Tongue (tissue), 2 donors: ENCODE measurements around the gene CFDP1. TPM values are rescaled to one million over a fixed set of nuclear protein-coding genes. Genes with fewer than 3 reads are reported as not detected.

ENCODE experiments used
- DNase-seq: peaks from one replicate; pipeline ENCODE4 v3.0.0-alpha.2; 2015
- total RNA-seq: library from RNA; depleted of rRNA; stranded (reverse); fragments of >200 nt; gene quantifications from one replicate; pipeline ENCODE4 v1.2.3, GENCODE V29; 2014

The CFDP1 gene
- total RNA-seq, 1 donor from 2014 or later = 66.5 TPM

DNA sequence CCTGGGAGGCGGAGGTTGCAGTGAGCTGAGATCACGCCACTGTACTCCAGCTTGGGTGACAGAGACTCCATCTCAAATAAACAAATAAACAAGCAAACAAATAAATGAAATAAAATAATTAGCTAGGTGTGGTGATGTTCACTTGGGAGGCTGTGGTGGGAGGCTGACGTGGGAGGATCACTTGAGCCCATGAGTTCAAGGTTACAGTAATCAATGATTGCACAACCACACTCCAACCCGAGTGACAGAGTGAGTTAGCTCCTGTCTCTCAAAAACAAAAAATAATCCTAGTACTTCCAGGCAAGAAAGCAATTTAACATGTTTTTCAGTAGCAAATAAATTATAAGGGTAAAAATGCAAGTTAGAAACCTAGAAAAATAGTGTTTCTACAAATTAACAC, 26.4 kb downstream of the CFDP1 start:
- DNase-seq = no peak

DNA sequence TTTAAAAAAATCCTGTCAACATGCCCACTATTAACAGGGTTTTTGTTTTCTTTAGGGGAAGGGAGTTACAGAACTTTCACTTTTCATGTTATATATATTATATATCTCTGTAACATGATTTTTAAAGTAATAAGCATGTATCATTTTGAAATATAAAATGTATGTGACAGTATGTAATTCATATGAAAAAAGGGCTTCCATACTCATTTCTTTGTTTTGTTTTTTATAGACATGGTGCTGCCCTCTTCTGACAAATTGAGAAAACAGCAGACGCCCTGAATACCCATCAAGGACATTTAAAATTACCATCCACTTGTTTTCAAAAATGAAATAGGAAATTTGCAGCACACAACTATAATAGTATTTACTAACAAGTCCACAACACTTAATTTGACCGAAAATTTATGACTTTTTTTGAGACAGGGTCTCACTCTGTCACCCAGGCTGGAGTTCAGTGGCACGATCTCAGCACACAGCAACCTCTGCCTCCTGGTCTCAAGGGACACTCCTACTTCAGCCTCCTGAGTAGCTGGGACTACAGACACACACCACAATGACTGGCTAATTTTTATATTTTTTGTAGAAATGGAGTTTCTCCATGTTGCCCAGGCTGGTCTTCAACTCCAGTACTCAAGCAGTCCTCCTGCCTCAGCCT, 30.4 kb downstream of the CFDP1 start:
- peak; percentile 65 for DNase-seq

DNA sequence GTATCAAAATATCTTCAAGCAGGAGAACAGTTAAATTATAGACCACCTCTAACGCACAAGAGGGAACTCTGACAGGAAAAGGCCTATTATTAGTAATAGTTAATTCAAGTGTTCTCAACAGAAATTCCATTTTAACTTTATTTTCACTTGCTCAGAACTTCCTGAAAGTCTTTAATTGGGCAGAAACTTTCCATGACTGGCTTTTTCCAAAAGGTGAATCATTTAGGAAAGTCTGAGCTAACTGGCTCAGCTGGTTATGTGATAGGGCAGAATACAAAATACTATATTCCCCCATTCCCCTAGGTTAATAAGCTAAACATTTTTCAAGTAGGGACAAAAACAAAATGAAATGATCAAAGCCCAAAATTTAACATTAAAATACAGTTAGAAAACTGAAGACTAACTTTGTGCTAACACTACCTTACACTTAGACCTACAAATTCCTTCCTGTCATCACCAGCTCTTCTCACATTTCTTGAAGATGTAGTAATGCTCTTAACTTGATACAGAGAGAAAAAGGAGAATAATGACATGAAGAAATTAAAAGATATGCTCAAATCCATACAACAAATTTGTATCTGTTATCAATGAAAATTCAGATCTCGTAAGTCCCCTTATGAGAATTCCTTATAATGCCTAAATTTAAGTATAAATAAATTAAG, 31.0 kb downstream of the CFDP1 start:
- peak; percentile 40 for DNase-seq

DNA sequence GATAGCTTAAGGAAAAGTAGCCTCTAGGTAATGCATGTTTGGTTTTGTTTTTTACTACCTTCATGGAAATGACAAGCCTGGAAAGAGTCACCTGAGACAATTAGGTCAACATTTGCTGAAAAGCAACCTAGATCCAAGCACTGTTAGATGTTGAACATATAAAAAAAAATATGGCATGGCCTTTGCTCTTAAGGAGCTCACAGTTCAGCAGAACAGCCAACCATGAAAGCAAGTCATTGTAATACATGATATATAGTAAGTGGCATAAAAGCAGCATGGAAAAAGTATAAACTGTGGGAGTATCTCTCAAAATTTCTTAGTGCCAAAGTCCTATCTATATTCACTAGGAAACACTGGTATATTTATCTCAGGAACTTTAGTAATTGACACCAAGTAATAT, 31.6 kb downstream of the CFDP1 start:
- DNase-seq = no peak

DNA sequence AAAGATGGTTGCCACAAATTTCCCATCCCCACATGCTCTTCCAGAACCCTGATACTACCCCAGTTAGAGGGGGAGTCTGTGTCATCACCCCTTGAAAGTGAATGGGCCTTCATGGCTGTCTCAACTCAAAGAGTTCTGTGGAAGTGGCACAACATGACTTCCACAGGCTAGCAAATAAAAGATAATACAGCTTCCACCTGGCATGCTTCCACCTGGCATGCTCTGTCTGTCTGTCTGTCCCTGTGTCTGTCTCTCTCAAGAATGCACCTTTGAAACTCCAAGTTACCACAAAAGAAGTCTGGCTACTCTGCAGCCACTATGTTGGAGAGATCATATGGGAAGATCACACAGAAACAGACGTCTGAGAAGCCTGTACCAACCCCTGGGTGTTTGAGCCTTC, 35.0 kb downstream of the CFDP1 start:
- no peak for DNase-seq

DNA sequence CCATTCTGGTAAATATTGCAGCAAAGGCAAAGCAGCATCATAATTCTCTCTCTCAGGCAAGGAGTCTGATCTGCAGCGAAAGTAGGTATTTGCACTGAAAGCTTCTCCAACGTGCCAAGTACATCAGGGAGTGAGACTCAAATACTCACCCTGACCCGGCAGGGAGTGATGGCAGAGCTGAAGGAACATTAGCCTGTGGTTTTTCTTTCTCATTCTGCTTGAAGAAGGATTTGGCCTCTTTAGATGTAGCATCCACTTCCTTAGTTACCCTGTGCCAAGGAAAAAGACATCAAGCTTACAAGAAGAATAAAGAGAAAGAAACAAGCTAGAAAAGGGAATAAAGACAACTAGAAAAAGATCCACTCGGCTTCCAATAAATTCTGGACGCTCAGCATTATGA, 38.4 kb downstream of the CFDP1 start:
- DNase-seq = no peak

DNA sequence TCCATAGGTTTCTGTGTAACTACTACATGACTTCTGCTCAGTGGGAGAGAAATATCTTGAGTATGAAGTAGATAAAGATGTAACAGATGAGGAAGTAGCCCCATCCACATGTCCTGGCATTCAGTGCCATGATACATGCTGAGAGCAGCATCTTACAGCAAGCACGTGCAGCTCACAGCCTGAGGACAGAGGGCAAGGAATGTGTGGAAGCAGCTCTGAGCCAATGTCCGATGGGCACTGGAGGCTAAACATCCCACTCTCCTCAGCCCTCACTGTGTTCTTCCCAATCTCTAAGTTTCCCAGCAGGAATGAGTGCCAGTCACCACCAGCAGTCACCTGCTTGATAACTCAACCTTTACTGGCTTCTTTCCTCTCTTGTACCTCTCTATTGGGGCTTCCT, 40.4 kb downstream of the CFDP1 start:
- no peak for DNase-seq

DNA sequence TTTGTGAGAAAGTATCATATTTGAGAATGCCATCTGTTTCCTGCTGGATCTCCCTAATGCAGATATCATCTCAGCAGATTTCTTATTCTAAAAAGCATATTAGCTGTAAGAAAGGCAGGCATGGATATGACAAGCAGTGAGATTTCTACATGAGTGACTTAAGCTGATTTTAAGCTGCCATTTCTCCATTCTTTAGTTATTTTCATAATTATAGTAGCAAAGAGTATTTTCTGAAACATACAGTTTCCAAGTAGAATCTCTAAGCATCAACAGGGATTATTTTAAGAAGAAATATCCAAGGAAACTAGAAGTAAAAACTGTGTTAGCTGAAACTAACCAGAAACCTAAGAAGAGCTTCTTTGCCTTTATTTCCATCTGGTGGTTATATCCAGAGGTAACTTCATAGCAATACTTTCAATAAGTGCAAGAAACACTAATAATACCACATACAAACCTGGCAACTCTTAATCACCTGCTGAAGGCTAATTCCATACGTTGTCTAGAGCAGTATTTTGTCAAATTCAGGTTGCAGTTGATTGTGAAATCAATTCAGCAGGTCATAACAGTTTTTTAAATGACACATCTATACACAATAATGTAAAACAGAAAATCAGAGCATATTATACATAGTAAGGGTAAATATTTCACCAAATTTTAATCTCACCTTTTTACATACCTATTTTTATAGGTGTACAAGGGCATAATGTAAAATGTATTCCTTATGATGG, 42.2 kb downstream of the CFDP1 start:
- no peak for DNase-seq

DNA sequence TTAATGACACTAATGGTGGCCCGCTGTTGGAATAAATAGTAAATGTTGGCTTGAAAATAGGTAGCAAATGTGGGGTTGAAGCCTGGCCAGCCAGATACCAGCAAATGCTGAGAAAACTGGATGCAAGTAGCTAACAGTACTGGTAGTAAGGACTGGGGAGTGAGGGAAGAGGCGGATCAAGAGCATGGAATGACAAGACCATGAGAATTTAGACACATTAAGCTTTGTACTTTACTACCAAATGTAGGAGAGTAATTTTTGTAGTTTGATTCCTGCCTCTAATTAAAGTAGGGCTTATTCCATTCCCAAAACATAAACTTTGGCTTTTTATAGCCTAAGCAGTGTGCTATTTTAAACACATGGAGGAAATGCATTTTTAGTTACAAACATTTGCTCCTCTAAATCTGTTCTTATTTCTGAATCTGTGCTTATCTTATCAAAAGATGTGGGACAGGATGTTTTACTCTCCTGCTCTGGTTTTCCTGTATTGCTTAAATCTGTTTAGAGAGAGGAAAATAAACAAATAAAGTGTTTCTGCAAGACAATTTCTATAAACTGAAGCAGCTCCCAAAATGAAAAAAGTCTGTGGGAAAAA, 44.1 kb downstream of the CFDP1 start:
- DNase-seq = no peak

DNA sequence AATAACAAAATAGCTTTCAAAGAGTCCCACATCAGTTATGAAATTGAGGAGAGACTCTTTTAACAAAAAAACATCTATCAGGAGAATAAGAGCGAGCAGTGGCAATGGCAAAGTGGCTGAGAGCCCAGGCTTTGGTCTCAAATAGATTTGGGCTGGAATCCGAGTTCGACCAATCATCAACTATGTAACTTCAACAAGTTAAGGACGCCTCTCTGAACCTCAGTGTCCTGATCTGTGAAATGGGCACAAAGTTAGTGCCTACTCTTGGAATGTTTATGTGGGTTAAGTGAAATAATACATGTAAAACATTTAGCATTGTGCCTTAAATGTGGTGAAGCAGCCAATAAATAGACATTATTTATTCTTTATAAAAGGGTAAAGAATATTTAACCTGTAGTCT, 45.4 kb downstream of the CFDP1 start:
- DNase-seq = no peak

DNA sequence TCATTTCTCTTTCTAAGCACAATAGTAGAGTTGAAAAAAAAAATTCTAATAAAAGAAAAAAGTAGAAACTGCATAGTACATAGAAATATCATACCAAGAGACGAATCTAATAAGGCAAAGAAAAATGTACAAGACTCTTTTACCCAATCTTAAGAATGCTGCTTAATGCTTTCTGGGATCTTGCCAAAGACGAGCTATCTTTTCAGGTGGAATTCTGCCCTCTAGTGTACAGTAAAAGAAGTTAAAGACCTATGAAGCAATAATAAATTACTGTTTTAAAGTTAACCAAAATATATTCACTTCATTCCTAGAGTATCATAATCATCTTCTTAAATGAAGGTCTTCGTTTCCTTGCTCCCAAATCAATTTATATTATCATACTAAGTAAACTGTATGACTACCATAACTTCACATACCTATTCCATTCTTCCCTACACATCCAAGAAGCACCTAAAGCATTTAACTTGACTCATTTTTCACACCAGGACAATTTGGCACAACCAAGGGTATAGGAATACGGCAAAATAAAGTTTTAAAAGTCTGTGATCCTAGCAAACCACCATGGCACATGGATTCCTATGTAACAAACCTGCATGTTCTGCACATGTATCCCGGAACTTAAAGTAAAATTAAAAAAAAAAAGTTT, 47.7 kb downstream of the CFDP1 start:
- DNase-seq = peak; percentile 93

DNA sequence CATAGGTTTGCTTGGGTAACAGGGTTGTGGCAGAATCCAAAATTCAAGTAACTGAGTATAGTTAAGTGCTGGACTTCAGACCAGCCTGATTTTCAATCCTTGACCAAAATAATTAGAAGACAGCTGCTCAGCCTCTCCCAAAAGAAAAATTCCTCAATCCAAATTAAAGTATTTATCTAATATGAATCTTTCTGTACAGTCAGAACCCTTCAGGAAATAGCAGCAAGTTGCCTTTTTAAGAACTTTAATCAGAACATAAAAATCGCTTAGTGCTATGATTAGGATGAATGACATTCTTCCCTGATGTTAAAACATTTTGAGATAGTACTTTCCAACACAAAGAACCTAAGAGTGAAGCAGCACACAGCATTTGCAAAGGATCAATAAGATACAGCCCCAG, 50.2 kb downstream of the CFDP1 start:
- no peak for DNase-seq

DNA sequence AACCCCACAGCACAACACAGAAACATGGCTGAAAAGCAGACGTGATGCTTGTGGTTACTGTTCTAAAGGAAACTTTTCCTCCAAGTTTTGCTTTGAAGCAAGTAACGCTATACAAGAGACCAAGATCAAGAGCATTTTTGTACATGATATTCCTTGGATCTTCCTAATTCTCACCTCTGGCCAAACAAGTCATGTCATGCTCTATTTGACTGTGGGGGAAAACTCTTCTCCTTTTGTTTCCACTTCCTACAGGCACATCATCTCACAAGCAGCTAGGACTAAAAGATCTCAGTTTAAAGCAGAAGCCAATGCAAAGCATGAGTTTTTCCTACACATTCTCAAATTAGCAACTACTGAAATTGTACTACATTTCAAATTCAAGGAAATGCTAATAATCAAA, 50.7 kb downstream of the CFDP1 start:
- DNase-seq = no peak

DNA sequence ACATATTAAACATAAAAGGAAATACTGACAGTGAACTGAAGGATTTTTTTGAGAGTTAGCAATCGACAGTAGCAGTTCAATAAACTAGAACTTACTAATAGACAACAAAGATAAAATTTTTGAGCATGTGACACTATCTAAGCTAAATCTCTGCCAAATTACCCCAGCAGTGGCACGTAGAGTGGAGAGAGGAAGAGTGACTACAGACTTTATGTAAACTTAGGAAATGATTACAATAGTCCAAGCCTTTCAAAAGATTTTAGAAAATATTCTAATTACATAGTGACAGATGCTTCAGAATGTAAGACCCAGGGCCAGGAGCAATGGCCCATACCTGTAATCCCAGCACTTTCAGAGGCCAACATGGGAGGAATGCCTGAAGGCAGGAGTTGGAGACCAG, 52.4 kb downstream of the CFDP1 start:
- DNase-seq = no peak

DNA sequence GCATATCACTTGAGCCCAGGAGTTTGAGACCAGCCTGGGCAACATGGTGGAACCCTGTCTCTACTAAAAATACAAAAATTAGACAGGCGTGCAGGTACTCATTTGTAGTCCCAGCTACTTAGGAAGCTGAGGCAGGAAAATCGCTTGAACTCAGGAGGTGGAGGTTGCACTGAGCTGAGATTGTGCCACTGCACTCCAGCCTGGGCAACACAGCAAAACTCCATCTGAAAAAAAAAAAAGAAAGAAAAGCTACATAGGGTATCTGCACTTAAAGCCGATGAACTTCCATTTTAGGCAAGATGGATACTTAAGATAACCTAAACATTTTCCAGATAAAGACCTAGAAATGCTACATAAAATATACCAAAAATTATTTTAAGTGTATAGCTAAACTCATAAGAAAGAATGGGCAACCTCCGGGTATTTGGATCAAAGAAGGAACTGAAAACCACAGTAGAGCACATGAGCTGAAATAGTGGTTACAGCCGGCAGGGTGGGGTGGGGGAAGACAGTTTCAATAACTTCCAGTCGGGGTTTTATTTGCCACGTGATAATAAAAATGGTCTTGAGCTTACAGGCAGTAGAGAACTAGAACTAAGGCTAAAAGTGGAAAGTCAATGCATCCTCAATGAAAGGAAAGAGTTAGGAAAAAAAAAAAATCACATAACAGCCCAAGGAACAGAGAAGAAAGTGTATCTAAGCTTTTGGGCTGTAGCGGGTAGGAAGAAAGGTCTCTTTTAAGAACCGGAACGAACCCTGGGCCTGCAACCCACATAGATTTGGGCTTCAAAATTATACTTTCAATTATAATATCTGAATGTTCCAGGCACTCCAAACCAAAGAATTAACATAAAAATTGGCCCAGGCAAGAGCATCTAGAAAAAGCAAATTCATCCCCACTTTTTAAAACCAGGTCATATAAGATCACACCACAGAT, 53.1 kb downstream of the CFDP1 start:
- no peak for DNase-seq

DNA sequence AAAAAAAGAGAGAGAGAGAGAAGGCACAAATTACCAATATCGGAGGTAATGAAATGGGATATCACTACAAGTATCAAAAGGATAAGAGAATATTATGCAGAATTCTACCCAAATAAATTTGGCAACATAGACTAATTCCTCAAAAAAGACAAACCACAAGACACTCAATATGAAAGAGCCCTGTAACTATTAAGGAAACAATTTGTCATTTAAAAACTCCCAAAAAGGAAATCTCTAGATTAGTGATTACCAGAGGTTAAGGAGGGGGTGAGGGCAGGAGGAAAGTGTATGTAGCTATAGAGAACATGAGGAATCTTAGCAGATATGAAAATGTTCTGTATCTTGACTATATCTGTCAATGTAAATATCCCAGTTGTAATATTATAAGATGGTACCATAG, 54.0 kb downstream of the CFDP1 start:
- DNase-seq = no peak

DNA sequence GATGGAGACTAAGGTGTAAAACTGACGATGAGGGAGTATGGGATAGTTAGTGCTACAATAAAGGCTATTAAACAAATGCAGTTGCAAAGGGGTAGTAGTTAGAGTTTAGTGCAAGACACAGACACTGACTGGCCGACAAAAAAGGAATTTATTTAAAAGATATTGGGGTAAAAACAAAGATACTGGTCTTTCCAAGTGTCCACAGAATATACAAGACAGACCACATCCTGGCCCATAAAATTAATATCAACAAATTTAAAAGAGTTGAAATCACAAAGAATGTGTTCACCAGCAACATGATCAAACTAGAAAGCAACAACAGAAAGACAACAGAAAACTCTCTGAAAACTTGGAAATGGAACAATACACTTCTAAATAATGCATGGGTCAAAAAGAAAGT, 54.7 kb downstream of the CFDP1 start:
- DNase-seq = no peak

DNA sequence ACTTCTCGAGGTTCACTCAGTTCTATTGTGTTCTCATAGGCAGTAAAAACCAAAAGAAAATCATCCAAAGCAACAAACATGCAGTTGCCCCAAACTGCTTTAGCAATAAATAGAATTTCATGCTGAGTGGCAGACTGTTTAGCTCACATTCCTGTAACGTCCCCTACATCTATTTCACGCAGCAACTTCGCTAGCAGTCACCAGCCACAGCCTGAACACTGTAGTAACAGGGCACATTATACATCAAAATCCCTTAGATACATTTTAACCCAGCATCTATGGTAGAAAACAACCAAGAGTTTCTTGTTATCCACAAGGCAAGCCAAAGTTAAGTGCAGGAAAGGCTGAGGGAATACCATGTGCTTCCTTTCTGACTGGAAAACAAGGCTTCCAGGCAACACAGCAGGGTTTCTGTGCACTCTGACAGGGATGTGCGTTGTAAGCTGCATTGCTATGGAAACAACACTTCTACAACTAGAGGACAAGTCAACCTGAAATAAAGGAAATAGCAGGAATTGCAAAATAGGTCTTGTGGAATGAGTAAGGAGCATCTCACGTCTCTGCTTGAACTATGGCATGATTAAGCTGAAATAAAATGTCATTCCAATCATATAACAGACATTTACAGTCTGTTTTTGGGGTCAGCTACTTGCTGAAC, 55.4 kb downstream of the CFDP1 start:
- DNase-seq = peak; percentile 68

DNA sequence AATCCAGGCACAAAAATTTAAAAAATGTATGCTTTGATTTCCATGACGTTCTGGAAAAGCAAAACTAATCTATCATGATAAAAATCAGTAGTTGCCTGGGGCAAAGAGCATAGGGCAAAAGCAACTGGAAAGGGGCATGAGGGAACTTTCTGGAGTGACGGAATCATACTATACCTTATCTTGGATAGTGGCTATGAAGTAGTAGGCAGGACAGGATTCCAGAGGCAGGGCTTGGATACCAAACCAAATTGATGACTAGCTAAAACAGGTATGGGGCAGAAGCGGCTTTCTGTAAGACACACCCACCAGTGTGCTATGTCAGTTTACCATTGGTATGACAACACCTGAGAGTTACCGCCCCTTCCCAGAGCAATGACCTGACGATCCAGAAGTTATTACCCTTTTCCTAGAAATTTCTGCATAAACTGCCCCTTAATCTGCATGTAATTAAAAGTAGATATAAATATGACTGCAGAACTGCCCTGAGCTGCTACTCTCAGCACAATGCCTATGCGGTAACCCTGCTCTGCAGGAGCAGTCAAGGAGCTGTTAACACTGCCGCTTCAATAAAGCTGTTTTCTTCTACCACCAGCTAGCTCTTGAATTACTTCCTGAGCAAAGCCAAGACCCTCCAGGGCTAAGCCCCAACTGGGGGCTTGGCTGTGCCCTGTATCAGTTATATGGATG, 56.7 kb downstream of the CFDP1 start:
- DNase-seq = no peak

DNA sequence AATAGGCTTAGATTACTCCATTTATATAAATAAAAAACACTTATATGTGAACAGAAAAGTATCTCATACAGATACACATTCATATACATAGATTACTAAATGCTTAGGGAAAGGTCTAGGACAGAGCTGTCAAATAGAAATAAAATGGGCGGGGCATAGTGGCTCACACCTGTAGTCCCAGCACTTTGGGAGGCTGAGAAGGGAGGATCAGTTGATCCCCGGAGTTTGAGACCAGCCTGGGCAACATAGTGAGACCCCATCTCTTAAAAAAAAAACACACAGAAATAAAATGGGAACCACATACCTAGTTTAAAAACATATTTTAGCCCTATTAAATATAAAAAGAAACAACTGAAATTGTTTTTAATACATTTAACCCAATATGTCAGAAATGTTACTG, 58.9 kb downstream of the CFDP1 start:
- DNase-seq = no peak
